ENCODE data around the gene NPHP4.
"Not testable (repeated sequence)": the region's sequence is repeated elsewhere in the genome, so short reads cannot be mapped to it uniquely, and the experiment has no call there.

The NPHP4 gene

DNA sequence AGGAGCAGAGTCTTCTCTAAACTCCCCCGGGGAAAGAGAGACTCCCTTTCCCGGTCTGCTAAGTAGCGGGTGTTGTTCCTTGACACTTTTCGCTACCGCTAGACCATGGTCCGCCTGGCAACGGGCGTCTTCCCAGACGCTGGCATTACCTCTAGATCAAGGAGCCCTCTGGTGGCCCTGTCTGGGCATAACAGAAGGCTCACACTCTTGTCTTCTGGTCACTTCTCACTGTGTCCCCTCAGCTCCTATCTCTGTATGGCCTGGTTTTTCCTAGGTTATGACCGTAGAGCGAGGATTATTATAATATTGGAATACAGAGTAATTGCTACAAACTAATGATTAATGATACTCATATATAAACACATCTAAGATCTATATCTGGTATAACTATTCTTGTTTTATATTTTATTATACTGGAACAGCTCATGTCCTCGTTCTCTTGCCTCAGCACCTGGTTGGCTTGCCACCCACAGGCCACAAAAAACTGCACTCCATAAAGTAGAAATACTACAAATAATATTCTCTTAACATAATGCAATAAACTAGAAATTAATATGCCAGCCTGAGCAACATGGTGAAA lies 98.4 kb downstream of the NPHP4 start:
- not testable (repeated sequence) for DNase-seq (ENCODE audit: low read depth in 2 of 2)

DNA sequence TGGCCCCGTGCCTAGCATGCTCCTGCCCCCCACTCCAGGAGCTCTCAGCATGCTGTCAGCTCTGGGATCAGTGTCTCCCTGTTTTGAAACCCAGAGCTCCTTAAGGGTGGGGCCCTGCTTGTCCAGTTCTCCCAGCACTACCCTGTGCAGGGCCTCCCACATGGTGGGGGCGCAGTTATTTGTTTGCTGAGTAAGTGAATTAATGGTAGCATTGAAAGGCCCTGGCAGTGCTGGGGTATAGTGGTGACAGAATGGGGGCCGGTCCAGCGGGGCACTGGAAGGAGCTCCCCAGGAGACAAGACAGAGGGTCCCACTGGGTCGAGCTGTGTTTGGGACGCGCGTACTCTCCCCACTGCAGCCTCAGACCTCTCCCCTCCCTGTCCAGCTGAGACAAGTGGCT lies 99.9 kb downstream of the NPHP4 start:
- no peak for DNase-seq (ENCODE audit: low read depth in 2 of 2)

DNA sequence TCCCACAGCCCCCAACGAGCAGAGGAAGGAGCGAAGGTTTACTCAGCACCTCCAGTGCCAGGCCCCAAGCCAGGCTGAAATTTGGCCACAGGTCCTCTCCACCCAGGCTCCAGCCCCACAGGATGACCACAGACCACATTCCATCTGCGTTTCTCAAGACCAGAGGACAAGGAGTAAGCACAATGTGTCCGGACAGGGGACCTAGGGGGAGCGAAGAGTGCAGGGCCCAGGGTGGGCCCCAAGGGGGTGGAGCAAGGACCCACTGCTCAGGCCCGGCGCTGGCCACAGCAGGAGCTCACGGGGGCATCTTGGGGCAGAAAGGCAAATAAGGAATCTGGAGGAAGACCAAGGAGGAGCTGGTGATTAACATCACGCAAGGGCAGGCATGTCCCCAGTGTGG lies 100.5 kb downstream of the NPHP4 start:
- DNase-seq (ENCODE audit: low read depth in 2 of 2), result no peak

DNA sequence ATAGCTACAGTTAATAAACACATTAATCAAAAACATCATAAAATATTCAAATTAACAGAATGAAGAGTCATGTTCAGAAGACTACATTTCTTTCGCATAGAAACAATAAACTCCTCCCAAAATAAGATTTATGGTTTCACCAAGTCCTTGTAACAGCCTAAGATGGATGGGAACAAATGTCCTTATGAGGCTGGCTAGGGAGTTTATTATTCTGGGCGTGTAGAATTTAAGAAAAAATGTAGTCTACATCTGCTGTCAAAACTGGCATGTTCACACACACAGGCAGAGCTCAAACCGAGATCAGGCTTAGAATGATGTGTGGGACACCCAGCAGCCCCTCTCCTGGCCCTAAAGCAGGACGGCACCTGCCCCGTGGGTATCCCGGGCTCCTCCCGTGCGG lies 101.1 kb downstream of the NPHP4 start:
- no peak for DNase-seq (ENCODE audit: low read depth in 2 of 2)

DNA sequence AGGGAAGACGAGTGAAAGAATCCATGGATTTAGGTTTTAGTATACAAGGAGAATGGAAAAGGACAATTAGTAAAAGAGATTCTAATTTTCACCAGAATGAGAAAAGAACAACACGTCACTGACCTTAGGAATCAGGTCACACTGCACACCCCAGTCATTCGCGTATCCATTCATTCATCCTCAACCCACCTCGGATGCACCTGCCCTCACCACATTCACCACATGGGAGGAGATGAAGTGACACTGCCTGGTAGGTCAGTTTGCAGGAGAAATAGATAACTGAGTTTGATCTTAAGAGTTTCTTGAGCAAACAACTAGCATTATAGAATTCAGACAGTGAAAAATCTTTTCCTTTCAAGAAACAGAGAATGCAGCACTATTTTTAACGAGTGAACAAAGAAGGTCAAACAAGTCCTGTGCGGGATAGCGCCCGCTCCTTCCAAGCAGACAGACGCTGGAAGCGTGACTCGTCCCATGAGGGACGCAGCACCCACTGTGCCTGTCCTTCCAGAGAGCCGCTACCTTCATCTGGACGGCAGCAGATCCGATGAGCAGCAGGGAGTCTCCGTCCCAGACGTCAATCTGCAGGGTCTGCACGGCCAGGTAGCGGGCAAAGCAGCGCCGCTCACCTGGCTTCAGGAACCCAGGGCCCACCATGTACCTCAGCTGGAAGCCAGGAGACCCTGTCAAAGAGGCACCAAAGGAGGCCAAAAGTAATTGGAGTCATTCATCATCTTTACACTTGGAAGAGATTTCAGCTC lies 101.7 kb downstream of the NPHP4 start:
- DNase-seq (ENCODE audit: low read depth in 2 of 2), result no peak

DNA sequence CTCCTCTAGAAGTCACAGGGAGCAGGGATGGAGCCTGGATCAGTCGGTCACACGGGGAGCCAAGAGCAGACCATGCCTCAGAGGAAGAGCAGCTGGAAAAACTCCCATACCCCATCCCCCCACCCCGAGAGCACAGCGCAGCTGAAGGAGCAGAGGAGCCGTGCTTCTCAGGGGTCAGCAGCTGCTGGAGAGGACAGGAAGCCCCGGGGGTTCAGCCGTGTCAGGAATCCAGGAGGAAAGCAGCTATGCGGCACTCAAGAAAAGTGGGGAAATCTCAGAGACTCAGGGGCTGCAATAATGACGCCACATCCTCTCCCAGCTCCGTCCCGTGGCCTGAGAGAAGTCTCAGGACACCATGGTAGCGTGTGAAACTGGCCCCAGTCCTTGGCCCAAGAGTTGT lies 102.3 kb downstream of the NPHP4 start:
- DNase-seq (ENCODE audit: low read depth in 2 of 2), result no peak

DNA sequence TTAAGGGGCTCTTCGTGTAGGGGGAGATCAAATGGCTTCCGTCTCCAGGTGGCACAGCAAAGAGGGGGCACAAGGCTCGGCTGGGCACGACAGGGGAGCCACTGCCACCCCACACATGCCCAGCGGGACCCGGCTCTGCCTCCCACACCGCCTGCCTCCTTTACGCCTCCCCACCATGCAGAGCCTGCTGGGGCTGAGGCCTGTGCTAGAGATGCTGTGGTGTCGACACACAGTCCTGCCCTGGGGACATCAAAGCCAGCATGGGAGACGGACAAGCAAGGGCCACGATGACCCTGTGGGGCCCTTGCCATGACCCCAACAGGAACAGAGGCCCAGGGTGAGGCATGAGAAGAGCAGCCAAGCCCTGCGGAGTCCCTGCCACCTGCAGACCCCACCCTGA lies 102.8 kb downstream of the NPHP4 start:
- DNase-seq (ENCODE audit: low read depth in 2 of 2), result no peak

DNA sequence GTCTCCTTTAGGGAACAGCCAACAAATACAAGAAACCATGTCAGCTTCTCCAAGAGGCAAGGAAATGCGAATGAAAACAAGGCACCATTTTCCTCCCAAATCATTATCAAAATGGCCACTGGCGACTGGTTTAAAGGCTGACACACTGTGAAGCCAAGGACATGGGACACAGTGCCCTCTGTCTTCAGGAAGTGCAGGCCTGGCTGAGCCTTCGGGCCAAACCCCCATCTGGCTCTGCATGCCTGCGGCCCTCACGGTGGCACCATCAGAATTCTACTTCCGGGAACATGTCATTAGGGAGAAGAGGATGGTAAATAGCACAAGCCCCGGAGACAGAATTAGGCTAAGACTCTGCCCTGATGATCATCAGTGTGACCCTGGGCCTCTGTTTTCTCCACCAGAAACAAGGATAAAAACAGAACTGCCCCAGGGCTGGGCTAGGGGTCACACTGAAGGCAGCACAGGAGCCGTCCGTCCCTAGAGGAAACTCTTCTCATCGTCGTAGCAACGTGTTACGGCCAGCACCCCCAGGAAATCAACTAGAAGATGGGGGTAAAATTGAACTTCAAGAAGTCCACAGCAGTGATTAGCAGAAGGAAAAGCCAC lies 103.5 kb downstream of the NPHP4 start:
- no peak for DNase-seq (ENCODE audit: low read depth in 2 of 2)

DNA sequence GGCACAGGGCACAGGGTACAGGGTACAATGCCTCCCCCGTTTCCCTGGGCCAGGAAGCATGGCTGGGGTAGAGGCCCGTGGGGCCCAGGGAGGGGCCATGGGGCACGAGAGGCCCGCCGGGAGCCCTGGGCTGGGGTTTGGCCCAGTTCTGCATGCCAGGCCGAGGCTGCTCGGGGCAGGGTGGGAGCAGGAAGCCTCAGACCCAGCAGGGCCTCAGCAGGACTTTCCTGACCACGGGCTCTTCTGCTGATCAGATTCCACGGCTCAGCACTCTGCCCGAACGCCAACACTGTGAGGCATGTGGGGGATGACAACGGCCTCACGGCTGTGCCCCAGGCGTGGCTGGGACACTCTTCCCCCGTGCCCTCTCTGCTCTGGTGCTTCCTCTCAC lies 104.3 kb downstream of the NPHP4 start:
- no peak for DNase-seq (ENCODE audit: low read depth in 2 of 2)

DNA sequence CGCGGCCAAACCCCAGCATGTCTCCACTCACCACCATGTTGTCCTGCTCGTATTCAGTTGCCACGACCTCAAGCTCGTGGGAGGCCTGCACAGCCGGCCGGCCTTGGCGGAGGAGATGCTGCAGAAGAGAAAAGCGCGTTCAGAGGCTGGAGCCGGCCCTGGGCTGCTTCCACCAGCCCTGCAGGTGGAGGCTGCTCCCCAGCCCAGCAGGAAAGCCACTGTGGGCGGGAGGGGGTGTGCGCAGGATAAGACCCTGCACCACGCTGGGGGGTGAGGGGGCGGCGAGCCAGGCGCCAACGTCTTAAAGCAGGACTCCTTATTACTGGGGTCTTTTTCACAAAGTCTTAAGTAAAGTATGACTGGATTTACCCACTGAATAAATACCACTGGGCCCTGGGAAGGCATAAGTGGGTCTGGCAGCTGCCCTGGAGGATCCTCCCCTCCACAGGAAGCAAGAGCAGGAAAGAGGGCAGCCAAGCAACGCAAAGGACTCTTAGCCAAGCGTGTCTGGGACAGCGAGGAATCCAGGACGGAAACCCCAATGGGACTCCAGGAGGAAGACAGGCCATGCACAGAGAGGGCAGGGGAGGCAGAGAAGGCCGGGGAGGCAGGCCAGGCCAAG lies 104.8 kb downstream of the NPHP4 start:
- no peak for DNase-seq (ENCODE audit: low read depth in 2 of 2)

DNA sequence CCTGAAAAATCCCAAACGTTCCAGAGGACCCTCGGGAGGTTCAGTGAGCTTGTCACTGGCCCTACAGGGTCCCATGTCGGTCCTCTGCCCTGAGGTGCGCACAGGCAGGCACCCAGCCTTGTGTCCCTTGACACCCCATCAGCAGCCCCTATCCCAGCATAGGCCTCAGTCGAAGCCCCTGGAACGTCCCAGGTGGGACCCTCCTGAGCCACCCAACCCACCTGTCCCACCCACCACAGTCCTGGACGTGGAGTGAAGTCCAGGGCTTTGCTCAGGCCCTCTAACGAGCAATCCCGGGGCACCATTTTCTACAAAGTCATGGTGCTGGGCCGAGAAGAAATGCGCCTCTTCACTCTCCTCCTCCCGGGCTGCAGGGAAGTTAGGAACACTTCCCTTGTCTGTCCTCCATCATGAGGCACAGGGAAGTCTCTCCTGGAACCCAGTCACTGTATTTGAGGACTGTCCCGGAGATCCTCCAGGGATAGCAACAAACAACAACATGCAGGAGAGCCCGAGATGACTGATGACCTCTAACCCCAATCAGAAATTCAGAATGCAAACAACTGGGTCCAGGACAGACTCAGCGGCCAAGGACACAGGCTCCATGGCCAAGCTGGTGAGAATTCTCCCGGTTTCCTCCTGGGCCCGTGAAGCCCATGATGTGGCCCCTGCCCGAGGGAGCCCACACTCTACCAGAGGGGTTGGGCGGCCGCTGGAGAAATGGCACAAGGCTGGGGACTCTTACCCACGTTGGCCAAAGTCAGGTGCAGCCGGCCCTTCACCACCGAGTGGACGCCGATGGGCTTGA lies 105.5 kb downstream of the NPHP4 start:
- DNase-seq (ENCODE audit: low read depth in 2 of 2), result no peak

DNA sequence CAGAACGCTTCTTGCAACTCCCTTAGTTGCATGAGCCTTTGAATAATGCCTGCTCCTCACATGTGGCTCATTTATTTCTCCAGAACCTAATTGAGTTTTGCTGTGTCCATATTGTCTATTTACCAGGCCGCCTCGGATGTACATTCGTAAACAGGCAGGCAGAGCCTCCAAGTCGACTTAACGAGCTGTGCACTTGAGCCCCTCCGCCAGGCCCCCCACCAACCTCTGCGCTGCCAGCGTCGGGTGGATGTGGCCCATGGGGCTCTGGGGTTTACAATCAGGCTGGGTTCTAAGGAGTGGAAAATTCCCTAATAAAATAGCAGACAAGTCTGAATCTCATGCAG lies 106.1 kb downstream of the NPHP4 start:
- no peak for DNase-seq (ENCODE audit: low read depth in 2 of 2)

DNA sequence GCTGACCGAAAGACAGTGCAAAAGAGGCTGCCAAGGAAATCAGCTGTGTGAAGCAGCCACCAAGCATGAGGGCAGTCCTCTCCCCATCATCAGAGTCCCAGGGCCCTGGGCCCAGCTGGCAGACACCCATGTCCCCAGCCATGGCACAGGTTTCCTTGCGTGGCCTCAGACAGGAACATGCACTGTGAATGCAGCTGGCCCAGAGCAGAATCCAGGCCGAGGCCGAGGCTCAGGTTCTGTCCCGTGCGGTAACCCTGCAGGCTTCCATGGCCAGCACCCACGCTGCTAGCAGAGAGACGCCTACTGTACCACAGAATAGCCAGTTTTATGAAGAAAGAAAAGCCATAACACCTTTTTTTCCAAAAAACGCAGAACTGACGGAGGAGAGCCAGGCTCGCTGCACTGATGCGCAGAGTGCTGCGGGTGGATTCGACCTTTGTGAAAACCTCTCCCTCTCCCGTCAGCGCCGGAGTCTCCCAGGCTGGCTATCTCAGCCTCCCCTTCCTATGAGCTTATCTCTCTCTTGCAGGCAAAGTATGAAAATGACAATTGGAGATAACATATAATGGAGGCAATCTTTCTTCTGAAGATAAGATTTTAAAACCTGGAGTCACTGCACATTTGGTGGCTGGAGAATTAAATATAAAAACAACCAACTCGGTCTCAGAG lies 106.6 kb downstream of the NPHP4 start:
- DNase-seq (ENCODE audit: low read depth in 2 of 2), result no peak

DNA sequence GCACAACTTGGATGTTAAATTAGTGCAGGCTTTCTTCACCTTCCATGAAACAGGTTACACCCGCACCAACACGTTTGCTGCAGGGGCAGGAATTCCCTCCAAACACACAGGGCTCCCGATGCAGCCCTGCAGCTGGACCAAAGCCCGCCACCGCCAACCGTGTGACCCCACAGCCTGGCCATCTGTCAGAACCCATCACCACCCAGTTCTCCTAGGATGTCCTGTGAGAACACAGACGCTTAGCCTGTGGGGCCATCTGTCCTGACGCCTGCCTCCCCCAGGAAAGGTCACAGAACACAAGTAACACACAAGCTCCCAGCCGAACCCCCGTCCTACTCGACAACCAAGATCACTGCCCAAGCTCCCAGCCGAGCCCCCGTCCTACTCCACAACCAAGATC lies 108.1 kb downstream of the NPHP4 start:
- no peak for DNase-seq (ENCODE audit: low read depth in 2 of 2)

DNA sequence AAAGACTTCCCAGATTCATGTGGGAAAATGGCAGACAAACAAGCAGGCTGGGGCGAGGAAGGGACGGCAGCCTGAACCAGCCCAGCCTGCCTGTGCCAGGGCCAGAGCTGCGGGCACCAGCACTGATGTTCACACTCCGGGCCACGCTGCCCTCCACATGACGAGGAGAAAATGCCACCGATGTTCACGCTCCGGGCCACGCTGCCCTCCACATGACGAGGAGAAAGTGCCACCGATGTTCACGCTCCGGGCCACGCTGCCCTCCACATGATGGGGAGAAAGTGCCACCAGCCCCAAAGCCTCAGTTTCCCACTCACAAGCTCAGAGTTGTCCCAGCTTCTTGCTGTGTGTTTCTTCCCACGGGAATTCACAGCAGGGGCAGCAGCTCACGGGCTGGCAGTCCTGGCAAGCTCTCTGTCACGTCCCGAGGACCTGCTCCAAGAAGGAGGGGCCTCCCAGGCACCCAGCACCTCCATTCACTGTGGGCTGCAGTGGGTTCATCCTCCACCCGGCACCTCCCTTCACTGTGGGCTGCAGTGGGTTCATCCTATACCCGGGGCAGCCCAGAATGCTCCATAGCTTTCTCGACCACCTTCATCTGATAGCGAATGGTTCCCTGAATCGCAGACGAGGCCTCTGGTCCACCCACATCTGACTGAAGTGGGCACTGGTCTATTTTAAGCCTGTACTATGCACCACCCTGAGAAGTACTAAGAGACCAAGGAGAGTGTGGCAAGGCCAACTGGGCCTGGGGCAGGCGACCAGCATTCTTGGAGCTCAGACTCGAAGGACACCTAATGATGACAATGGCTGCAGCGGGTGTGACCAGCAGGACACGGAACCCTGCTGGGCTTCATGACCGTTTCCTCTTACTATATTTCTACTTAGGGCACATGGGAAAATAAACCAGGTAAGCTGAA lies 108.8 kb downstream of the NPHP4 start:
- DNase-seq (ENCODE audit: low read depth in 2 of 2), result no peak

DNA sequence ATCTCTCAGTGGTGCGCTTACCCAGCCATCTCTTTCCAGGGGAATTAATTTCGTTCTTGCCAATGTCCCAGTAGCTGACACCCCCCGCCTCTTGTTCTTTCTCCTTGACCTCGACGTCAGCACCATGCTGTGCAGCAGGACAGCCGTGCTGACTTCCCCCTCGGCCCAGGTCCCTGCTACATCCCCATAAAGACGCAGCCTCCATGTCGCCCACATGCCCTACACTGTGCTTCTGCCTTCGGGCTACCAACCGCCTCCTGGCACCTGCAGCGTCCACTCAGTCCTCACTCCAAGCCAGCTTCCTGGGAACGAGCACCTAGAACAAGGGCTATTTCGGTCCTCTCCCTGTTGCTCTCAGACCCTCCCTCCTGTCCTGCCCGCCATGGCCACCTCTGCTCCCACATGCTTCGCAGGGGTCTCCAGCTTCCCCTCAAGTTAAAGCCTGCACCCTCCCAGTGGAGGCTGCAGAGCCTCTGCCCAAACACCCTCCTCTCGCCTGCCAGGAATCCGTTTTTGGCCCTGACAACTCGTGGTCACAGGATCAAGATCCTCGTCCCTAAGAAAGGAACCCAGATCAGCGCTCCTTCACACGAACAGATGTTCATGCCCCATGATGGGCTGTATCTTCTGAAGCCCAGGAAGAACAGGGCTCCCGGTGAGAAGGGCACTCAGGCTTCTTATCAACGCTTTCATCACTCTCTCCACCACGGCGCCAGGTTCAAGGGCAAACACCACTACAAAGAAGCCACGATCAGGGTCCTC lies 109.7 kb downstream of the NPHP4 start:
- no peak for DNase-seq (ENCODE audit: low read depth in 2 of 2)

DNA sequence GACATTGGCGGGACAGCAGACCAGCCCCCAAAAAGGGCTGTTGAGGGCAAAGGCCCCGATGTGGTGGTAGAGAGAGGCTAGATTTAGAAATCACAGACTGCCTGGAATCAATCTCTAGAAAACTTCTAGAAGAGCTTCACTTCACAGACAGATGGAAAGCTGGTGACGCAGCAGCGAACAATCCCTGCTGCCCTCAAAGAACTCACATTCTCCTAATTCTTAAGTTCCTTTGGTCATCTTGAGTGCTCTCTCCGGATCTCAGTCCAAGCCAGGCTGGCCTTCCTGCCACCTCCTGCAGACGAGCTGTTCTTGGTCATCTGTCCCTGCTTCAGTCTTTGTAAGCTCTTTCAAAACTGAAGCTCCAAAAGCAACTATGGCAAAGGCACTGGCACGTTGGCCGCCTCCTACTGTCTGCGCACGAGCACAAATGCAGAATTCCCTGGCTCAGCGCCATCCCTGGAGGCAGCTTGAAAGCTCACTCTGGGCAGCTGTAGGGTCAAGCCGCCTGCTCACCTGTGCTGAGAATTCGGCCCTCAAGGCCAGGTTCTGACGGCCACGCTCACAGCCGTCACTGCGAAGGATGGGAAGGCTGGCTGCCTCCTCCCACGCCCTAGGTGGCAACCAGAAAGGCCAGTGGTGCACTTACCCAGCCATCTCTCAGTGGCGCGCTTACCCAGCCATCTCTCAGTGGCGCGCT lies 110.6 kb downstream of the NPHP4 start:
- no peak for DNase-seq (ENCODE audit: low read depth in 2 of 2)

DNA sequence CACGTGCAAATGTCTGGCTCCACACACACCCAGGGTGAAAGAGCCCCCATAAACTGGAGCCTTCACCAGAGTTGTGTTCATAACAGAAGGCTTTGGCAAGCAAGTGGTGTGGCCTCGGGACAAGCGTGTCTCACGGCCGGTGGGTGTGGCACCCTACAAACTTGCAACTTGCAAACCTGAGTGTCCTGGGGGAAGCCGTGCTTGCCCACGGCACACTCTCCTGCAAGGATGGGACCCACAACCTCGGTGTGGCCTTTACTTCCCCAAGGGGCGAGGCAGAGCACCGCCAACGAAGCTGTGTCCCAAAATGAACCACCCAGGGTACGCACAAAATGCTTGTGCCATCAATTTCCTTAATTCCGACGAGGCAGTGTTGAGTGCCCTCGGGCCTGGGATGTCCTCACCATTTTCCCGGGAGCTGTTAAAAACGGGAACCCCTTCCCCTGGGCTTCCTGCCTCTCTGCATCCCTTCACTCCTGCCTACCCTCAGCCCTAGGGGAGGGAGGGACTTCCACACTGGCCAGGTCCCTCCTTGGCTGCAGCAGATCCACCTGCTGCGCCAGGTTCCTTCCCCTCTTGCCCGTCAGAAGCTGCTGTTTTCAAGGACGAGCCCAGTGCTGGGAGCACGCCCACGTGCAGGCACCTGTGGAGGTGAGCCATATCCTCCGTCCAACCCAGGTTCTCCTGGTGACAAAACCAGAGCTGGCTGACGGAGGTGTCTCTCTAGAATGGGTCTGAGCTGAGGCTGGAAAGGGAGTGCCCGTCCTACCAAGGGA lies 111.4 kb downstream of the NPHP4 start:
- no peak for DNase-seq (ENCODE audit: low read depth in 2 of 2)

Data from stimulated activated CD8-positive, alpha-beta memory T cell treated with anti-CD3 and anti-CD28 coated beads, Interleukin-2, amount 100 ng/mL, for 1 hour (primary cell).